ENCODE results near the gene PDE9A.

PDE9A gene

GRCh38 chr21:42741066-42741465 lies 87.6 kb downstream of the PDE9A start:
- H2AFZ ChIP-seq (ENCODE audit: low read depth), result no peak overlapping the region
- H3K27ac ChIP-seq, result no peak overlapping the region
- H4K20me1 ChIP-seq (ENCODE audit: insufficient read depth), result no peaks in the 10 kb centered on the region
- H3K4me2 ChIP-seq, result no peak overlapping the region
- no peak overlapping the region for H3K4me3 ChIP-seq (IDR thresholded peaks at IDR 0.05; ENCODE audit: insufficient read depth, low read depth, low read length)
- no peak for TF ChIP-seq CTCF (conservative IDR thresholded peaks at IDR 0.05; ENCODE audit: low read depth, low read length)
- no peaks in the 10 kb centered on the region for H3K79me2 ChIP-seq (ENCODE audit: insufficient read depth, low read depth)
- H3K9ac ChIP-seq, result no peak overlapping the region
- H3K4me1 ChIP-seq (ENCODE audit: low read depth, poor library complexity, severe bottlenecking), result no peaks in the 10 kb centered on the region
- no peaks in the 10 kb centered on the region for H3K36me3 ChIP-seq (ENCODE audit: insufficient read depth)
- peaks cover 58% of the 10 kb centered on the region for H3K27me3 ChIP-seq (ENCODE audit: insufficient read depth, low read depth)

GRCh38 chr21:42744520-42745445 lies 91.4 kb downstream of the PDE9A start:
- Histone ChIP-seq H3K79me2 (ENCODE audit: insufficient read depth, low read depth) (no peaks in the 10 kb centered on the region), H3K36me3 (ENCODE audit: insufficient read depth) (no peaks in the 10 kb centered on the region), H3K4me2 (no peak overlapping the region), H3K4me1 (ENCODE audit: low read depth, poor library complexity, severe bottlenecking) (no peaks in the 10 kb centered on the region), H3K27ac (no peak overlapping the region), H4K20me1 (ENCODE audit: insufficient read depth) (no peaks in the 10 kb centered on the region), H3K27me3 (ENCODE audit: insufficient read depth, low read depth) (peaks cover 88% of the 10 kb centered on the region), H3K9ac (no peak overlapping the region), H2AFZ (ENCODE audit: low read depth) (no peak overlapping the region), H3K4me3 (IDR thresholded peaks at IDR 0.05; ENCODE audit: insufficient read depth, low read depth, low read length) (no peak overlapping the region)
- no peak for TF ChIP-seq CTCF (conservative IDR thresholded peaks at IDR 0.05; ENCODE audit: low read depth, low read length)

GRCh38 chr21:42745511-42746239 lies 92.3 kb downstream of the PDE9A start:
- Histone ChIP-seq H3K36me3 (ENCODE audit: insufficient read depth) (no peaks in the 10 kb centered on the region), H3K27me3 (ENCODE audit: insufficient read depth, low read depth) (peaks cover 95% of the 10 kb centered on the region), H3K4me1 (ENCODE audit: low read depth, poor library complexity, severe bottlenecking) (no peaks in the 10 kb centered on the region), H3K4me3 (IDR thresholded peaks at IDR 0.05; ENCODE audit: insufficient read depth, low read depth, low read length) (no peak overlapping the region), H3K27ac (no peak overlapping the region), H3K4me2 (no peak overlapping the region), H3K79me2 (ENCODE audit: insufficient read depth, low read depth) (no peaks in the 10 kb centered on the region), H4K20me1 (ENCODE audit: insufficient read depth) (no peaks in the 10 kb centered on the region), H3K9ac (no peak overlapping the region), H2AFZ (ENCODE audit: low read depth) (no peak overlapping the region)
- no peak for TF ChIP-seq CTCF (conservative IDR thresholded peaks at IDR 0.05; ENCODE audit: low read depth, low read length)

- Histone ChIP-seq H3K27ac (no peak overlapping the region), H2AFZ (ENCODE audit: low read depth) (no peak overlapping the region), H3K27me3 (ENCODE audit: insufficient read depth, low read depth) (peaks cover 98% of the 10 kb centered on the region), H3K4me2 (no peak overlapping the region), H3K4me1 (ENCODE audit: low read depth, poor library complexity, severe bottlenecking) (no peaks in the 10 kb centered on the region), H3K79me2 (ENCODE audit: insufficient read depth, low read depth) (no peaks in the 10 kb centered on the region), H3K4me3 (IDR thresholded peaks at IDR 0.05; ENCODE audit: insufficient read depth, low read depth, low read length) (no peak overlapping the region), H3K9ac (no peak overlapping the region), H4K20me1 (ENCODE audit: insufficient read depth) (no peaks in the 10 kb centered on the region), H3K36me3 (ENCODE audit: insufficient read depth) (no peaks in the 10 kb centered on the region)
- no peak for TF ChIP-seq CTCF (conservative IDR thresholded peaks at IDR 0.05; ENCODE audit: low read depth, low read length)
Observed at GRCh38 chr21:42746240-42746592, 92.8 kb downstream of the PDE9A start.
